Measurements from ENCODE around the gene RIMKLB.
A peak's percentile ranks its signal among the peaks of the same experiment; 100 is the strongest.
"Not testable (repeated sequence)": the region's sequence is repeated elsewhere in the genome, so short reads cannot be mapped to it uniquely, and the experiment has no call there.

Gene RIMKLB

DNA sequence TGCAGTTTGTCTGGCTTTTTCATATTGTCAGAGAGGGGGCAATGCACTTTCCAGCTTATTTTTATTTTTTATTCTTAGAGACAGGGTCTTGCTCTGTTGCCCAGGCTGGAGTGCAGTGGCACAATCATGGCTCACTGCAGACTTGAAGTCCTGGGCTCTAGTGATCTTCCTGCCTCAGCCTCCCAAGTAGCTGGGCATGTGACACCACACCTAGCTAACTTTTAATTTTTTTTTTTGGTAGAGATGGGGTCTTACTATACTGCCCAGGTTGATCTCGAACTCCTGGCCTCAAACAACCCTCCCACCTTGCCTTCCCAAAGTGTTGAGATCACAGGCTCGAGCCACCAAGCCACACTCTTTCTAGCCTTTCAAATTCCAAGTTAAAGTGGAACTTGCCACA, 120.7 kb downstream of the RIMKLB start:
- in situ Hi-C loops (cut with MboI; ENCODE audit: low sequenced_read_pairs, unreplicated experiment) = no loop called here
- no peak for DNase-seq (ENCODE audit: low spot score)
- TF ChIP-seq, protein P1, sequence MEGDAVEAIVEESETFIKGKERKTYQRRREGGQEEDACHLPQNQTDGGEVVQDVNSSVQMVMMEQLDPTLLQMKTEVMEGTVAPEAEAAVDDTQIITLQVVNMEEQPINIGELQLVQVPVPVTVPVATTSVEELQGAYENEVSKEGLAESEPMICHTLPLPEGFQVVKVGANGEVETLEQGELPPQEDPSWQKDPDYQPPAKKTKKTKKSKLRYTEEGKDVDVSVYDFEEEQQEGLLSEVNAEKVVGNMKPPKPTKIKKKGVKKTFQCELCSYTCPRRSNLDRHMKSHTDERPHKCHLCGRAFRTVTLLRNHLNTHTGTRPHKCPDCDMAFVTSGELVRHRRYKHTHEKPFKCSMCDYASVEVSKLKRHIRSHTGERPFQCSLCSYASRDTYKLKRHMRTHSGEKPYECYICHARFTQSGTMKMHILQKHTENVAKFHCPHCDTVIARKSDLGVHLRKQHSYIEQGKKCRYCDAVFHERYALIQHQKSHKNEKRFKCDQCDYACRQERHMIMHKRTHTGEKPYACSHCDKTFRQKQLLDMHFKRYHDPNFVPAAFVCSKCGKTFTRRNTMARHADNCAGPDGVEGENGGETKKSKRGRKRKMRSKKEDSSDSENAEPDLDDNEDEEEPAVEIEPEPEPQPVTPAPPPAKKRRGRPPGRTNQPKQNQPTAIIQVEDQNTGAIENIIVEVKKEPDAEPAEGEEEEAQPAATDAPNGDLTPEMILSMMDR (IDR thresholded peaks at IDR 0.05; ENCODE audit: borderline replicate concordance, control extremely low read depth, extremely low read depth, insufficient read depth, missing control alignments) = no peak

DNA sequence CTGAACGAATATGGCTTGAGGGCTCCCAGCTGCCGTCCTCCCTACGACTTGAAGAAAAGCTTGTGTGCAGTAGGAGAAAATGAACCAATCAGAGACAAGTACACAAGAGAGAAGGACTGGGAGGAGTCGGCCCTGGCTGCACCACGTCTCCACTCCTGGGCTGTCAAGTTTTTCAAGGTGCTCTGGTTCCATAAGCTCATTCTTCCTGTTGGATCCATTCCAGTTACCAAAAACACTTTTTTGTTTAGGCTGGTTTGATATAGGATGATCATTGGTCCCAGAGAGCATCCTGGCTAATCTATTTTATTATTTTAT, 121.8 kb downstream of the RIMKLB start:
- in situ Hi-C loops (cut with MboI; ENCODE audit: low sequenced_read_pairs, unreplicated experiment) = no loop called here
- TF ChIP-seq, protein P1 (IDR thresholded peaks at IDR 0.05; ENCODE audit: borderline replicate concordance, control extremely low read depth, extremely low read depth, insufficient read depth, missing control alignments) = no peak
- DNase-seq (ENCODE audit: low spot score) = no peak

GRCh38 chr12:8820676-8821407, 123.1 kb downstream of the RIMKLB start:
- in situ Hi-C loops (cut with MboI; ENCODE audit: low sequenced_read_pairs, unreplicated experiment); DNase-seq (ENCODE audit: low spot score): not testable (repeated sequence)

- in situ Hi-C loops (cut with MboI; ENCODE audit: low sequenced_read_pairs, unreplicated experiment) = no loop called here
- DNase-seq (ENCODE audit: low spot score) = no peak
- TF ChIP-seq, protein P1 (IDR thresholded peaks at IDR 0.05; ENCODE audit: borderline replicate concordance, control extremely low read depth, extremely low read depth, insufficient read depth, missing control alignments) = no peak
Measured at GRCh38 chr12:8821591-8821990, 123.8 kb downstream of the RIMKLB start.

DNA sequence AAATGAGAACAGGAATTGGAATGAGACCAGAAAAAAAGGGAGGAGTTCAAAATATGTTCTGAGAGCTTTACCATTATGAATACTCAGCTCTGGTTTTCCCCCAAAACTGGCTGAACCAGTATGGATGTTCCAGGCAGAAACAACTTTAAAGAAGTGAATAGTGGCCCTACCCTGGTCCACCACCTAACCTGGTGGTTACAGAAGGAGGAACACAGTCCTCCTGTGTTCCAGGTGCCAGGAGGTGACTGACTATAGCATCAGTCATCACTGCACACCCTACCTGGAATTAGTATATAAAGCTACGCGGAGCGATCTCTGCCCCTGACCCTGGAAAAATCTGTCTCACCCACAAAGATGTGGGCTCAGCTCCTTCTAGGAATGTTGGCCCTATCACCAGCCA, 124.5 kb downstream of the RIMKLB start, which contains the start of gene A2ML1:
TSS of gene A2ML1 (plus strand) at position 324 of the 400 bp plus-strand sequence. CDS start at position 355, 31 bp downstream.
- DNase-seq (ENCODE audit: low spot score) = no peak
- TF ChIP-seq, protein P1 (IDR thresholded peaks at IDR 0.05; ENCODE audit: borderline replicate concordance, control extremely low read depth, extremely low read depth, insufficient read depth, missing control alignments) = no peak
- in situ Hi-C loops (cut with MboI; ENCODE audit: low sequenced_read_pairs, unreplicated experiment) = no loop called here

DNA sequence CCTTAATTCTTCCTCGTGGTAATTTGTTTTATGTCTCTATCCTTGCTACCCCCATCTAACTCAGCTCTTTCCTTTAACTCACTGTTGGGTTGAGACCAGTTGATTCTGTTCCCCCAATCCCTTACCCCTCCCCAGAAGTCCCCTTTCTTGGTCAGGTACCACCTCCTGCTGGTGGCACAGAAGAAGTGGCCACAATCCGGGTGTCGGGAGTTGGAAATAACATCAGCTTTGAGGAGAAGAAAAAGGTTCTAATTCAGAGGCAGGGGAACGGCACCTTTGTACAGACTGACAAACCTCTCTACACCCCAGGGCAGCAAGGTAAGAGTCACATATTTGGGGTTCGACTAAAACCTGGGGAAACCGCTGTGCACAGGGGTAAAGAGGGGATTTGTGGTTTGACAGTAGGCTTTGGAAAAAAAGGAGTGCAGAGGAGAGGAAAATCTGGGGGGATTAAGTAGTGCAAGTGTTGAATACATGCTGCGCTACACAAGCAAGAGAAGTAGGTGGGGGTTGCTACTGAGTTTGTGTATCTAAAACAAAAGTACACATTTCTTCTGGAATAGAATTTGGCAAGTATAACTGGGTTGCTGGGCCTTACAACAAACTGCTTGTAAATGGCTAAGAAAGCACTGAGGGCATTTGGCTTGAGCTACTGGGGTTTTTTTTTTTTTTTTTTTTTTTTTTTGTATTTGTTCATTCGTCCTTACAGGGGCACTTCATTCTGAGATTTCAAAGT, 125.9 kb downstream of the RIMKLB start:
- TF ChIP-seq, protein P1 (IDR thresholded peaks at IDR 0.05; ENCODE audit: borderline replicate concordance, control extremely low read depth, extremely low read depth, insufficient read depth, missing control alignments) = peak; percentile 27
- in situ Hi-C loops (cut with MboI; ENCODE audit: low sequenced_read_pairs, unreplicated experiment) = no loop called here
- DNase-seq (ENCODE audit: low spot score) = peak; percentile 11

All from GM13976 (cell line).